GM21825 (cell line): ENCODE data around the gene SPATA33.
"Not testable (repeated sequence)": the region's sequence is repeated elsewhere in the genome, so short reads cannot be mapped to it uniquely, and the experiment has no call there.

Experiments
- ATAC-seq: cut with Tn5 transposase; IDR thresholded peaks from one replicate; pipeline ENCODE4 v1.9.1; 2021; ENCODE audit warnings: mild to moderate bottlenecking, moderate library complexity; ENCODE audit not compliant: unreplicated experiment

SPATA33 gene

DNA sequence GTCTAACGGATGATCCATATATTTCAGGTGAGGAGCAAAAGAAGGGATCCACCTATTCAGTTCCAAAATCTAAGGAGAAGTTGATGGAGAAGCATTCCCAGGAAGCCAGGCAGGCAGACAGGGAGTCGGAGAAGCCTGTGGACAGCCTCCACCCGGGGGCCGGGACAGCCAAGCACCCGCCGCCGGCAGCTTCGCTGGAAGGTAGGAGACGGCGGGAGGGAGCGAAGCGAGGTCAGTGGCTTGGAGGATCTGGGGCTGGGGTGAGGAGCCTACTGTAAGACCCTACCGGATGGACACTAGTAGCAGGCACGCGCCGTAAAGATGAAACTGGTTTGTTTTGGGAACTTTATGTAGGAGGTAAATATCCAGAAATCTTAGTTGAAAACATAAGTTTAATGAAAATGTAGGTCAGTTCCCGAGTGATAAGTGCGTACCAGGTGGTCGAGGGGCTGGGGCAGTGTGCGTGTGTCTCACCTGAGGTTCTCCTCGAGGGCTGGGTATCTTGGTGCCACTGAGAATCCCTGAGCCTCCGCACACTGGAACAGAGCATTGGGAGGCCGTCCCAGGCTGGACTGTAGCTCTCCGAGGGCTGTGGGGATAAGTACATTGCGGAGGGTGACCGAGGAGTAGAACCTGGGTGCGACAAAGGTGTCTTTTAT lies 714 bp downstream of the SPATA33 start:
- ATAC-seq = no peak

DNA sequence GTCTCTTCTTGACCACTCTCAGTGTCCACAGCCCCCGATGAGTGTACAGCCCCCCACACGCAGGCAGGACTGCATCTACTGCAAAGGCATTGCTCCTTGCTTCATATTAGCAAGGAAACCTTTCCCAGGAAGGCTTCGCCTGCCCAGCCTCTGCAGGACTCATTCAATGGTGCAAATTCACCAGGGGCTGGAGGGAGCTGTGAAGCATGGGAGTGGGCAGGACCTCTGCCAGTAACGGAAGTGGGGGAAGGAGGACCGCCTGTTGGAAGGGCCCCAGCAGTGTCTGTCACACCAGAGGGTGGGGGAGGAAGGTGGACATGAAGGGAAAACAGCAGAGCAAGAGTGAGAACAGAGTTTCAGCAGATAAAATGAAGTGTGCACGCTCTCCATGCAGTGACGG lies 2.5 kb downstream of the SPATA33 start:
- no peak for ATAC-seq

DNA sequence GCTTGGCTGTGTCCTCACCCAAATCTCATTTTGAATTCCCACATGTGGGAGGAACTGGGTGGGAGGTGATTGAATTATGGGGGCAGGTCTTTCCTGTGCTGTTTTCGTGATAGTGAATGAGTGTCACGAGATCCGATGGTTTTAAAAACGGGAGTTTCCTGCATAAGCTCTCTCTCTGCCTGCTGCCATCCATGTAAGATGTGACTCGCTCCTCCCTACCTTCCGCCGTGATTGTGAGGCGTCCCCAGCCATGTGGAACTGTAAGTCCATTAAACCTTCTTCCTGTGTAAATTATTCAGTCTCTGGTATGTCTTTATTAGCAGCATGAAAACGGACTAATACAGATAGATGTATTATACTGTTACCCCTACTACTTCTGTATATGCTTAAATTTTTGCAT lies 3.6 kb downstream of the SPATA33 start:
- ATAC-seq = no peak

DNA sequence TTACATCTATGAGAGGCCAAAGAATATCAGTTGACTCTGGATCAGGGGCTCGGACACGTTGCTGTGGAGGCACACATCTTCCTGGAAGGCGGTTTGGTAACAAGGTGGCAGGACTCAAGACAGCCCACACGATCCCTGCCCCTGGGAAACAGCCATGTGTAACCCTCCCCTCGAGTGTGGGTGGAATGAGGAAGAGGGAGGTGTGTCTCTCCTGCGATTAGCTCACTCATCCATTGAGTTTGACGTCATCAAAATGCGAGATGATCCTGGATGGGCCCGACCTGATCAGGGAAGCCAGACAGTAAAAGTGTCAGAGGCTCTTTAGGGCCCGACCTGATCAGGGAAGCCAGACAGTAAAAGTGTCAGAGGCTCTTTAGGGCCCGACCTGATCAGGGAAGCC lies 6.6 kb downstream of the SPATA33 start:
- not testable (repeated sequence) for ATAC-seq

DNA sequence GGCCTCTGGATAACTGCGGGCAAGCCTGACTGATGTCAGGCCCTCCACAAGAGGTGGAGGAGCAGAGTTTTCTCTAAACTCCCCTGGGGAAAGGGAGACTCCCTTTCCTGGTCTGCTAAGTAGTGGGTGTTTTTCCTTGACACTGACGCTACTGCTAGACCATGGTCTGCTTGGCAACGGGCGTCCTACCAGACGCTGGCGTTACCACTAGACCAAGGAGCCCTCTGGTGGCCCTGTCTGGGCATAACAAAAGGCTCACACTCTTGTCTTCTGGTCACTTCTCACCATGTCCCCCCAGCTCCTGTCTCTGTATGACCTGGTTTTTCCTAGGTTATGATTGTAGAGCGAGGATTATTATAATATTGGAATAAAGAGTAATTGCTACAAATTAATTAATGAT lies 9.4 kb downstream of the SPATA33 start:
- ATAC-seq = not testable (repeated sequence)

DNA sequence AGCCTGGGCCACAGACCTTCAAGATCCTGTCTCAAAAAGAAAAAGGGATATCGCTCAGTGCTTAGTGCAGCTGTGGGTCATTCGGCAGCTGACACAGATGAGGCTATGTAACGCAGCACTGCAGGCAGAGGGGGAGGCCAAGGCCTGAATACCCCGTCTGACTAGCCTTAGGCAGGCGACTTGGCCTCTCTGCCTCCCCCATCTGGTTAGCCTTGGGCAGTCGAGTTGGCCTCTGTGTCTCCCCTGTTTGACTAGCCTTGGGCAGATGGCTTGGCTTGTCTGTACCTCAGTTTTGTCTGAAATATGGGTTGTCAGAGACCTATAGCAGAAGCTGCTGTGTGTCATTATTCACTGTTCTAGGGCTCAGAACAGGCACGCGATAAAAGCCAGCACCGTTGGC lies 10.0 kb downstream of the SPATA33 start:
- ATAC-seq = no peak

DNA sequence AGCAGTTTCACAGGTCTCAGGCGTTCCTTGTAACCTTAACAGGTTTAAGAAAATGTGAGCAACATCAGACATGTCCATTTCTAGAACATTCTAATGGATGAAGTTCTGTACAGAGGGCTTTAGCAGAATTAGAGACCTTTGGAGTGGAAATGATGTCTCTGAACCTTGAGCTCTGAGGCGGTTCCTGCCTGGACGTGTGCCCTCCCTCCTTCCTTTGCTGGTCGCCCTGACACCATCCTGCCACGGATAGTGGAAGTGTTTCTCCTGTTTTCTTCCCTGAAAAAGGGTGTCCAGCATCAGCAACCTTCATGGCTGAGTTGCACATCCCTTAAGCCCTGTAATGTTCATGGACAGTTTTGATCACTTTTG lies 11.1 kb downstream of the SPATA33 start:
- no peak for ATAC-seq

DNA sequence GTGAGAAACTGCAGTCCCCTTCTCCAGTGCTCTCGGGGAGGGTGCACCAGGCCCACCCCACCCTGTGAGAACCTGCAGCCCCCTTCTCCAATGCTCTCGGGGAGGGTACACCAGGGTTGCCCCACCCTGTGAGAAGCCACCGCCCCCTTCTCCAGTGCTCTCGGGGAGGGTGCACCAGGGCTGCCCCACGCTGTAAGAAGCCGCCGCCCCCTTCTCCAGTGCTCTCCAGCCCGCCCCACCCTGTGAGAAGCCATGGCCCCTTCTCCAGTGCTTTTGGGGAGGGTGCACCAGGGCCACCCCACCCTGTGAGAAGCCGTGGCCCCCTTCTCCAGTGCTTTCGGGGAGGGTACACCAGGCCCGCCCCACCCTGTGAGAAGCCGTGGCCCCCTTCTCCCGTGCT lies 12.1 kb downstream of the SPATA33 start:
- no peak for ATAC-seq

DNA sequence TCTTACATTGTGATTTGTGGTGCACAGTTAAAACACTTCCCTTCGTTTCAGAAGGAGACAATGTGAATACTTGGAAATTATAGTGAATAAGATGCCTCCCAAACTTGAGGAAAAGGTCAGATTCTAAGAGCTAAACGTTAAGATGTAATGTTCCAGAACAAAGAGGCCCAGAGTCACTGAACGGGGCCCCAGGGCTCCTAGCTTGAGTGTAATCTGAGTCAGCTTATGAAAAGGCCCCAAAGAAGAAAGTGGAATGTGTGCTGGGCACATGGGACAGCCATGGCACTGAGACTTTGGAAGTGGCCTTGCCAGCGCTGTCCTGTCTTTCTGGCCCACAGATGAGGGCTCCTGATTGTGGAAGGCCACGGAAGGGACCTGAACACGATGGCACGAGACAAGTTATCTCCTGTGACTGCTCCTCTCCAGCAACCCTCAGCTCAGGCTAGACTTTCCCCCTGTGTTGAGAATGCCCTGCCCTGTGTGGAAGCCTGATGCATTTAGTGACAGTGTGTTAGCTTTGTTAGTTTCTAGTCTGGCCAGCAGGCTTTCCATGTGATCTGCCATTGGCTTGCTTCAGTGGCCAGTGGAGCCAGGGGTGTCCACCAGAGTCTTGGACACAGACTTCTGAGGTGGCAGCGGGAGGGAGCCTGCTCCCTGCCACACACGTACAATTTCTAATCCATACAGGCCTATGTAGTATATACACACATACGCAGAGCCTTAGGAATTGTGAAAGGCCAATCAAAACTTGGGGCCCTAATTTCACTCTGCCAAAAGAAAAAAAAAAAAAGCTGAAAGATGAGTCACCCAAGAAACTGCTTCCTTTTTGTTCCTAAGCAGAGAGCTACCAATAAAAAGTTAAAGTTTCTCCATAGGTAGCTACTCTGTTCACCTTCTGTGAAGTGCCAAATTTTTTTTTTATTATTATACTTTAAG lies 13.1 kb downstream of the SPATA33 start:
- ATAC-seq = no peak

DNA sequence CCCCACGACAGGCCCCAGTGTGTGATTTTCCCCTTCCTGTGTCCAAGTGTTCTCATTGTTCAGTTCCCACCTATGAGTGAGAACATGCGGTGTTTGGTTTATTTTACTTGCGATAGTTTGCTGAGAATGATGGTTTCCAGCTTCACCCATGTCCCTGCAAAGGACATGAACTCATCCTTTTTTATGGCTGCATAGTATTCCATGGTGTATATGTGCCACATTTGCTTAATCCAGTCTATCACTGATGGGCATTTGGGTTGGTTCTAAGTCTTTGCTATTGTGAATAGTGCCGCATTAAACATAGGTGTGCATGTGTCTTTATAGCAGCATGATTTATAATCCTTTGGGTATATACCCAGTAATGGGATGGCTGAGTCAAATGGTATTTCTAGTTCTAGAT lies 13.9 kb downstream of the SPATA33 start:
- ATAC-seq = not testable (repeated sequence)

DNA sequence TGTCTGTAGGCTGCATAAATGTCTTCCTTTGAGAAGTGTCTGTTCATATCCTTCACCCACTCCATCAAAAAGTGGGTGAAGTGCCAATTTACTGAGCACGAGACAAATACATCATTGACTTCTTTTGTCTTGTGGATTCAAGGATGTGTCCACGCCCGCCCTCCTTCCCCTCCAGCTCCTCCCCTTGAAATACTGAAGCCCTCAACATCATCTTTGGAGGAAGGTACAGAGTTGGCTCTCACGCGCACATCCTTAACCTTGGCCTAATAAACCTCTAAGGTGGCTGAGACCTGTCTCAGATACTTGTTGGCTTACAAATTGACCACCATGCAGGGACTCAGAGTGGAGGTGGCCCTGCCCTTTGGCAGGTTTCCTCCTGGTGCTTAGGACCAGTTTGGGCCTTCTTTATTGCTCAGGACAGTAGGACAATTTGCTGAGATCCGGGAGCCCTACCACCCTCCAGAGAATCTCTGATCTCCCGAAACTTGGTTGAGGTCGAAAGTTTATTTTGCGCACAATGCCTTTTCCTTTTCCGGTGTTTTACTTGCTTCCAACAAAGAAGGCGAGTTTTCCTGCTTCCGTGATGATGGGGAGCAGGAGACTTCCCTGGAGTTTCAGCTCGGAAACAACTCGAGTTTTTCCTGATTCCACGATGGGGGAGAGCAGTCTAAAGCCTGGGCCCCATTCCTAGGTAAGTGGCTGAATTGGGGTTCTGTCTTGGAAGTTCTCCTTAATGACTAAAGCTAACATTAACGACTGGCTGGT lies 14.7 kb downstream of the SPATA33 start:
- ATAC-seq = no peak

DNA sequence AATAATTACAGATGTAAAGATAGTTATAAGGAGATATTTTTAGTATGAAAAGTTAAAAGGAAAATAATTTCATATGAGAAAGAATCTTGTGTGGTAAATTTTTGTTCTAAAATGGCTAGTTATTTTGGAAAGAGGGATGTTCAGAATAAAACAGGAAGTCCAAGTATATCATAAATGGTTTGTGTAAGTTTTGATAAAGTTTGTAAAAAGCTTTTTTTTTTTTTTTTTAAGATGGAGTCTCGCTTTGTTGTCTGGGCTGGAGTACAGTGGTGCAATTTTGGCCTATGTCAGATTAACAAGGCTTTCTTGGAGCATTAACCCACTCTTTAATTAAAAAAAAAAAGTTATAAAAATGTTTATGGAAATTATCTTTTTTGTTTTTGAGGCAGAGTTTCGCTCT lies 20.6 kb downstream of the SPATA33 start:
- ATAC-seq = no peak

DNA sequence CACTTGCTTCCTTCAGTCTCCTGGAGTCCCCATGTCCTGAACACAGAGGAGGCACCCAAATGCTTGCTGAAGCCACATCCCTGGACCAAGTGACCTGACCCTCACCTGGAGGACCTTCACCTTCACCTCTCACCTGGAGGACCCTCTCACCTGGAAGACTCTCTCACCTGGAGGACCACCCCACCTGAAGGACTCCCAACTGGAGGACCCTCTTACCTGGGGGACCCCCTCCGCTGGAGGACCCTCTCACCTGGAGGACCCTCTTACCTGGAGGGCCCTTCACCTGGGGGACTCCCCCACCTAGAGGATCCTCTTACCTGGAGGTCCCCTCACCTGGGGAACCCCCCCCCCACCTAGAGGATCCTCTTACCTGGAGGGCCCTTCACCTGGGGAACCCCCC lies 28.3 kb downstream of the SPATA33 start:
- ATAC-seq = no peak

DNA sequence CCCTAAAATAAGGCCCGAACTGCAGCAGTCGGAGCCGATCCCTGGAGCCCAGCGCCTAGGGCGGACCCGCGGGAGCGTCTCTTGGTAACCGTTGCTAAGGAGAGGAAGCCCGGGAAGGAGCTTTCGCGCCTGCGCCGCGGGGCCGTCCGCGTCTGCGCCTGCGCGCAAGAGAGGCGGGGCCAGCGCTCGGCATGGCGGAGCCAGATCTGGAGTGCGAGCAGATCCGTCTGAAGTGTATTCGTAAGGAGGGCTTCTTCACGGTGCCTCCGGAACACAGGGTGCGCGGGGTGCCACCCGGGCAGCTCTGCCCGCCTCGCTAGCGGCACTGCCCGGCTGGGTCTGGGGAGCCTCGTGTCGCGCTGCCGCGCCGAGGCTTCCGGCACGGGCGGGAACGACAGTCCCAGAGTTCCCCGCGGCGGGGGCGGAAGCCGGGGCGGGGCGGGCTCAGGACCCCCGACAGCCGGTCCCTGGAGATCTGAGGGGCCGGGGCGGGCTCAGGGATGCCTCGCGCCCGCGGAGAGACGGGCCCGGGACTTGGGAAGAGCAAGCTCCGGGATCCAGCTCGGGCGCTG lies 29.0 kb downstream of the SPATA33 start, which contains the start of gene CDK10:
Gene CDK10, plus strand, starts transcription at position 170 of the 572 bp plus-strand sequence. Its CDS starts 22 bp downstream, at position 192.
- peak; percentile 65 for ATAC-seq

DNA sequence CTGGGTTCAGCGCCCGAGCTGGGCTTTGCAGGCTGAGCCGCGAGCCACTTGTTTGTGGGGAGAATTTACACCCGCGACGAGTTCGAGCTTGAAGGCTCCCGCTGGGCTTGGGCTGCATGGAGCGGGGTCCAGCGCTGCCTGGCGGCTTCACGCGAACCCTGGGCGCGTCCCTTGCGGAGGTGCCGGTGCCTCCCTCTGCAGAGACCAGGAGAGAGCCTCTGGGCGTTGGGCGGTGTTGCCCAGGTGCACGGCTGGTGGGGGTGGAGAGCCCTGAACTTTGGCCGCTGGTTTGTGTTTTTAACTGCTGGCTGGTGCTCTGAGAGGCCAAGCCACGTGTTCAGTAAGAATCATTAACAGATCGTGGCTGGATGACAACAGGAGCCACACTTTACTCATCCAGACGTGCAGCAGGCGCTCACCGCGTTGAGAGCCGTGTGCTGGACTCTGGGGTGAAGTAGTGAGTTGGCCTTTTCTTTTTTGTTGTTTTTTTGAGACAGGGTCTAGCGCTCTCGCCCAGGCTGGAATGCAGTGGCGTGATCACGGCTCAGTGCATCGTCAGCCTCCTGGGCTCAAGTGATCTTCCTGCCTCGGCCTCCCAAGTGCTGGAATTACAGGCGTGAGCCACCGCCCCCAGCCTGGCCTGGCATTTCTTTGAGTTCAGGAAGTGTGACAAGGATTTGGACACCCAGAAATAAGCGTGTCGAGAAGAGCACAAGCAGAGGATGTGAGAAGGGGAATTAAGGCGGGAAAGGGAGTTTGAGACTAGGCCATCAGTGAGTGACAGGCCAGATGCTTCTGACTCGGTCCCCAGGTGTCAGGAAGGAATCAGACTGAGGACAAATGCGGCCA lies 29.7 kb downstream of the SPATA33 start:
- peak; percentile 38 for ATAC-seq

DNA sequence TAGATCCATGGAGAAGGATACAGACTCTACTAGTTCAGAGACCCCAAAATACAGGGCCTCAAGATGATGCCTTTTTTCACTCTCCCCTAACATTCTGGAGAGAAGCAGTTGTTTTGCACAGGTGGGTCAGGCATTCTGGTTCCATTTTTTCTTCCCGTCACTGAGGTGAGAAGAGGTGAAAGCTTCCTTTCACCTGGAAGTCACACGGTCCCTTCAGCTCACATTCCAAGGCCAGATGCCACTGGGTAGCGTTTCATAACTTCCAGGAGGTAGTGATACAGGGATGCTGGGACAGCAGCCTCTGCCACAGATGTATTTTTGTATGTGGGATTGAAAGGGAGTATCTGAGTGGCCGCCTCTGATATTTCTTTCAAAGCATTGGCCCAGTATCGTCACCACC lies 30.8 kb downstream of the SPATA33 start:
- ATAC-seq = no peak

DNA sequence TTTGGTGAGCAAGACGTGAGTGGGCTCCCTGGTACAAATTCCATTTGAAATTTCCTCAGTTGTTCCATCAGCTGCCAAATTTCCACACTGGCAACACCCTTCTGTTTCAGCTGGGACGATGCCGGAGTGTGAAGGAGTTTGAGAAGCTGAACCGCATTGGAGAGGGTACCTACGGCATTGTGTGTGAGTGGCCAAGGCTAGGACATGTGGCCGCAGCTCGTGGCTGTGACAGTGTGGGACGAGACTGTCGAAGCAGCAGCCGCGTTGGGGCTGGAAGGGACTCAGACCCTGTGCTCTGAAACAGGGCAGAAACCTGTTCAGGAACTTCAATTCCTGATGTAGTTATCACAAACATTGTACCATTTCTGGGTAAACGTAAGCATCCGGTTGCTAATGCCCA lies 31.5 kb downstream of the SPATA33 start:
- ATAC-seq = no peak

DNA sequence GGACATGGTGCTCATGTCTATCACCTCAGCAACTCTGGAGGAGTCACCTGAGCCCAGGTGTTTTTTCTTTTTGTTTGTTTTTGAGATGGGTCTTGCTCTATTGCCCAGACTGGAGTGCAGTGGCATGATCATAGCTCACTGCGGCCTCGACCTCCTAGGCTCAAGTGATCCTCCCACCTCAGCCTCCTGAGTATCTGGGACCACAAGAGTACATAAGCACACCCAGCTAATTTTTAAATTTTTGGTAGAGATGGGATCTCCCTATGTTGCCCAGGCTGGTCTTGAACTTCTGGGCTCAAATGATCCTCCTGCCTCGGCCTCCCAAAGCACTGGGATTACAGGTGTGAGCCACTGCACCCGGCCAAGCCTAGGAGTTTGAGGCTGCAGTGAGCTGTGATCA lies 32.0 kb downstream of the SPATA33 start:
- not testable (repeated sequence) for ATAC-seq

DNA sequence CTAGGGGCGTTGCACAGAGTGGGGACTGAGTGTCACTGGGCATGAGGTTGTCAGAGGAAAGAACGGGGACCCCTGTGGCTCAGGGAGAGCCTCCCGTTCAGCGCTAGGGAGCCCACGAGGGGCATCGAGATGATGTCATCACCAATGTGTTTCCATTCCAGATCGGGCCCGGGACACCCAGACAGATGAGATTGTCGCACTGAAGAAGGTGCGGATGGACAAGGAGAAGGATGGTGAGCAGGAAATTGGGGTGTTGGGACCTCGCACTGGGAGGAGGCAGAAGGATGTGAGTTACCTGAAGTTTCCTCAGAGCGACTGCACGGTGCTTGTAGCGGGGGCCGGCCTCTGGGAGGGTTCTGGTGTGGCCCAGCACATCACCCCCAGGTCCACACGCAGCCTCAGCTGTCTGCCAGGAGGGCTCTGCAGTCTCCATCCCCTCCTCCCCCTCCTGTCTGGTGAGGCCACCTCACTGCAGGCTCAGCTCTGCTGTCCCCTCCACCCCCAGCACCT lies 32.8 kb downstream of the SPATA33 start:
- ATAC-seq = no peak
